GM18907 (cell line): ENCODE results near the gene RASGRF1.
A peak's percentile ranks its signal among the peaks of the same experiment; 100 is the strongest.
"Not testable (repeated sequence)": the region's sequence is repeated elsewhere in the genome, so short reads cannot be mapped to it uniquely, and the experiment has no call there.

Source experiments
- ATAC-seq: cut with Tn5 transposase; IDR thresholded peaks from one replicate; pipeline ENCODE4 v1.9.1; 2021; ENCODE audit warnings: mild to moderate bottlenecking, moderate library complexity; ENCODE audit not compliant: unreplicated experiment

RASGRF1 gene

GRCh38 chr15:79045041-79045440 lies 45.5 kb downstream of the RASGRF1 start:
- ATAC-seq: no peak

GRCh38 chr15:79042213-79042928 lies 48.2 kb downstream of the RASGRF1 start:
- no peak for ATAC-seq

- ATAC-seq: no peak
Observed at GRCh38 chr15:79041601-79042168, 48.9 kb downstream of the RASGRF1 start.

- no peak for ATAC-seq
Observed at GRCh38 chr15:79037848-79038247, 52.7 kb downstream of the RASGRF1 start.

GRCh38 chr15:79036323-79036722 lies 54.3 kb downstream of the RASGRF1 start:
- no peak for ATAC-seq

GRCh38 chr15:79035814-79036213 lies 54.8 kb downstream of the RASGRF1 start:
- ATAC-seq: no peak

GRCh38 chr15:79035111-79035601 lies 55.4 kb downstream of the RASGRF1 start:
- peak; percentile 51 for ATAC-seq

- ATAC-seq: no peak
Observed at GRCh38 chr15:79034284-79034683, 56.3 kb downstream of the RASGRF1 start.

- ATAC-seq: no peak
Observed at GRCh38 chr15:79032656-79033055, 57.9 kb downstream of the RASGRF1 start.

- ATAC-seq: no peak
Observed at GRCh38 chr15:79031821-79032220, 58.8 kb downstream of the RASGRF1 start.

- no peak for ATAC-seq
Observed at GRCh38 chr15:79031201-79031600, 59.4 kb downstream of the RASGRF1 start.

GRCh38 chr15:79030470-79030869 lies 60.1 kb downstream of the RASGRF1 start:
- ATAC-seq: no peak

- ATAC-seq: no peak
Observed at GRCh38 chr15:79028411-79028964, 62.1 kb downstream of the RASGRF1 start.

GRCh38 chr15:79027532-79028410 lies 62.8 kb downstream of the RASGRF1 start:
- ATAC-seq: no peak

- no peak for ATAC-seq
Observed at GRCh38 chr15:79025802-79026201, 64.8 kb downstream of the RASGRF1 start.

GRCh38 chr15:79025201-79025600 lies 65.4 kb downstream of the RASGRF1 start:
- no peak for ATAC-seq

- not testable (repeated sequence) for ATAC-seq
Observed at GRCh38 chr15:79024493-79024892, 66.1 kb downstream of the RASGRF1 start.

GRCh38 chr15:79023918-79024317 lies 66.7 kb downstream of the RASGRF1 start:
- no peak for ATAC-seq

- ATAC-seq: no peak
Observed at GRCh38 chr15:79023546-79023890, 67.1 kb downstream of the RASGRF1 start.

- ATAC-seq: no peak
Observed at GRCh38 chr15:79018960-79019359, 71.6 kb downstream of the RASGRF1 start.

GRCh38 chr15:79017953-79018352 lies 72.6 kb downstream of the RASGRF1 start:
- no peak for ATAC-seq
